WTC11 (cell line): ENCODE data around the gene CEBPE. TPM values are rescaled to one million over a fixed set of nuclear protein-coding genes. Genes with fewer than 3 reads are reported as not detected.
A peak's percentile ranks its signal among the peaks of the same experiment; 100 is the strongest.

ENCODE experiments used
- ATAC-seq: fragments of 200-7000 bp; cut with Tn5 transposase; 2 replicates; pipeline ENCODE4 v1.10.0; 2021; ENCODE audit warnings: mild to moderate bottlenecking, moderate library complexity
- CTCF ChIA-PET: fragments of 300-600 bp; sonication (Branson Sonifier 250); formaldehyde crosslinking; loops from one replicate; lab custom pipeline; 2021; ENCODE audit warnings: antibody characterized with exemption; lab: Charles Lee
- POLR2A ChIA-PET: fragments of 350-600 bp; sonication (Branson Sonifier 250); formaldehyde crosslinking; loops from one replicate; lab custom pipeline; 2021; ENCODE audit warnings: antibody characterized with exemption; lab: Charles Lee
- DNase-seq: peaks from one replicate; pipeline ENCODE4 v3.0.0; 2021; ENCODE audit warnings: low spot score
- H3K27ac Mint-ChIP-seq: 2 replicates; pipeline ENCODE4 v1.8.0; 2021; ENCODE audit warnings: mixed read lengths
- H3K27me3 Mint-ChIP-seq: 2 replicates; pipeline ENCODE4 v1.8.0; 2021; ENCODE audit warnings: low read depth, mild to moderate bottlenecking, moderate library complexity, mixed read lengths
- H3K36me3 Mint-ChIP-seq: 2 replicates; pipeline ENCODE4 v1.8.0; 2021; ENCODE audit warnings: mixed read lengths
- H3K4me1 Mint-ChIP-seq: 2 replicates; pipeline ENCODE4 v1.8.0; 2022; ENCODE audit warnings: mixed read lengths
- H3K4me3 Mint-ChIP-seq: 2 replicates; pipeline ENCODE4 v1.8.0; 2021; ENCODE audit warnings: mild to moderate bottlenecking, moderate library complexity, mixed read lengths
- H3K9me3 Mint-ChIP-seq: 2 replicates; pipeline ENCODE4 v1.8.0; 2021; ENCODE audit warnings: mixed read lengths
- CREB1 ChIP-seq: sonication (generic); formaldehyde crosslinking; IDR thresholded peaks from 2 replicates; pipeline ENCODE4 v1.8.0; 2023; ENCODE audit warnings: mild to moderate bottlenecking, missing genetic modification reagents
- FOXK1 ChIP-seq: sonication (generic); formaldehyde crosslinking; IDR thresholded peaks from 2 replicates; pipeline ENCODE4 v1.8.0; 2022; ENCODE audit warnings: mild to moderate bottlenecking, moderate library complexity, missing genetic modification reagents
- NFYB ChIP-seq: sonication (generic); formaldehyde crosslinking; conservative IDR thresholded peaks from 2 replicates; pipeline ENCODE4 v1.8.0; 2022; ENCODE audit warnings: low read depth, missing genetic modification reagents
- NR2C2 ChIP-seq: sonication (generic); formaldehyde crosslinking; IDR thresholded peaks from 2 replicates; pipeline ENCODE4 v1.8.0; 2022; ENCODE audit warnings: mild to moderate bottlenecking, missing genetic modification reagents
- OVOL2 ChIP-seq: fragments of 250-450 bp; sonication (Bioruptor Pico); IDR thresholded peaks from 2 replicates; pipeline ENCODE4 v1.9.0; 2021; ENCODE audit warnings: mild to moderate bottlenecking, borderline replicate concordance
- SP1 ChIP-seq: sonication (generic); formaldehyde crosslinking; conservative IDR thresholded peaks from 2 replicates; pipeline ENCODE4 v1.8.1; 2022; ENCODE audit warnings: missing genetic modification reagents
- ZNF138 ChIP-seq: sonication (generic); formaldehyde crosslinking; conservative IDR thresholded peaks from 2 replicates; pipeline ENCODE4 v1.8.1; 2022; ENCODE audit warnings: mild to moderate bottlenecking, moderate library complexity, missing genetic modification reagents
- ZNF219 ChIP-seq: sonication (generic); formaldehyde crosslinking; IDR thresholded peaks from 2 replicates; pipeline ENCODE4 v1.8.0; 2023; ENCODE audit warnings: missing genetic modification reagents, mild to moderate bottlenecking, borderline replicate concordance
- ZNF317 ChIP-seq: sonication (generic); formaldehyde crosslinking; IDR thresholded peaks from 2 replicates; pipeline ENCODE4 v1.8.1; 2023; ENCODE audit warnings: low read depth, mild to moderate bottlenecking, moderate library complexity, missing genetic modification reagents, borderline replicate concordance
- total RNA-seq: library from RNA; stranded (reverse); gene quantifications from 3 replicates; pipeline ENCODE4 v1.2.3, GENCODE V29; 2021
- TF ChIP-seq, protein P1 (sequence below): sonication (generic); formaldehyde crosslinking; IDR thresholded peaks from 2 replicates; pipeline ENCODE4 v1.8.0; 2023; ENCODE audit warnings: missing genetic modification reagents
- TF ChIP-seq, protein P2 (sequence below): fragments of 250-450 bp; sonication (Bioruptor Pico); IDR thresholded peaks from 2 replicates; pipeline ENCODE4 v1.8.0; 2021; ENCODE audit warnings: mild to moderate bottlenecking
- TF ChIP-seq, protein P3 (sequence below): sonication (generic); formaldehyde crosslinking; conservative IDR thresholded peaks from 2 replicates; pipeline ENCODE4 v1.8.1; 2022; ENCODE audit warnings: mild to moderate bottlenecking, missing genetic modification reagents
- TF ChIP-seq, protein P4 (sequence below): sonication (generic); formaldehyde crosslinking; IDR thresholded peaks from 2 replicates; pipeline ENCODE4 v1.8.1; 2022; ENCODE audit warnings: mild to moderate bottlenecking, moderate library complexity, missing genetic modification reagents
- TF ChIP-seq, protein P5 (sequence below): sonication (generic); formaldehyde crosslinking; IDR thresholded peaks from 2 replicates; pipeline ENCODE4 v1.8.0; 2022; ENCODE audit warnings: mild to moderate bottlenecking, missing genetic modification reagents
- TF ChIP-seq, protein P6 (sequence below): sonication (generic); formaldehyde crosslinking; IDR thresholded peaks from 2 replicates; pipeline ENCODE4 v1.8.1; 2023; ENCODE audit warnings: mild to moderate bottlenecking, missing genetic modification reagents
- TF ChIP-seq, protein P7 (sequence below): fragments of 250-450 bp; sonication (Bioruptor Pico); IDR thresholded peaks from 2 replicates; pipeline ENCODE4 v1.9.0; 2021; ENCODE audit warnings: moderate library complexity, mild to moderate bottlenecking, inconsistent platforms, borderline replicate concordance

CEBPE gene
- total RNA-seq, 1 experiment from 2014 or later: not detected

DNA sequence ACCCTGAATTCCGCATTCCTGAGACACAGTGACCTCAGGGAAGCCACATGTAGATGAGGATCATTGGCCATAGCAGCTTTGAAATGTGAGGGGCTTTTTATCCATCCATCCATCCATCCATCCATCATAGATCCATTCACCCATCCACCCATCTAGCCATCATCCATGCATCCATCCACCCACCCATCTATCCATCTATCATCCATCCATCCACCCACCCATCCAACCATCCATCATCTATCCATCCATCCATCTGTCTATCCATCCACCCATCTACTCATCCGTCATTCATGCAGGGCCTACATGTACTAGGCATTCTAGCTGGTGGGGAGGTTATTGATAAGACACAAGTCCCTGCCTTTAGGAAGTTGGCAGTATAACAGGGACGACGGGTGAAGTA, 27.9 kb upstream of the CEBPE start:
- Mint-ChIP-seq H3K4me1 (peaks cover 10% of the 10 kb centered on the region), H3K36me3 (peaks cover 73% of the 10 kb centered on the region), H3K4me3 (no peak overlapping the region), H3K9me3 (peaks cover 11% of the 10 kb centered on the region), H3K27ac (no peak overlapping the region), H3K27me3 (no peaks in the 10 kb centered on the region)
- DNase-seq: no peak
- TF ChIP-seq NR2C2 (CRISPR knock-in tag) (no peak), SP1 (no peak)
- TF ChIP-seq, protein P1, sequence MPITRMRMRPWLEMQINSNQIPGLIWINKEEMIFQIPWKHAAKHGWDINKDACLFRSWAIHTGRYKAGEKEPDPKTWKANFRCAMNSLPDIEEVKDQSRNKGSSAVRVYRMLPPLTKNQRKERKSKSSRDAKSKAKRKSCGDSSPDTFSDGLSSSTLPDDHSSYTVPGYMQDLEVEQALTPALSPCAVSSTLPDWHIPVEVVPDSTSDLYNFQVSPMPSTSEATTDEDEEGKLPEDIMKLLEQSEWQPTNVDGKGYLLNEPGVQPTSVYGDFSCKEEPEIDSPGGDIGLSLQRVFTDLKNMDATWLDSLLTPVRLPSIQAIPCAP (CRISPR knock-in tag): no peak
- POLR2A ChIA-PET: no interaction called here
- ATAC-seq: no peak
- CTCF ChIA-PET: interaction anchor here (2.5 kb wide), 1 partner anchor 26 kb away, joined by 11 read pairs; no protein-coding TSS in a partner anchor

DNA sequence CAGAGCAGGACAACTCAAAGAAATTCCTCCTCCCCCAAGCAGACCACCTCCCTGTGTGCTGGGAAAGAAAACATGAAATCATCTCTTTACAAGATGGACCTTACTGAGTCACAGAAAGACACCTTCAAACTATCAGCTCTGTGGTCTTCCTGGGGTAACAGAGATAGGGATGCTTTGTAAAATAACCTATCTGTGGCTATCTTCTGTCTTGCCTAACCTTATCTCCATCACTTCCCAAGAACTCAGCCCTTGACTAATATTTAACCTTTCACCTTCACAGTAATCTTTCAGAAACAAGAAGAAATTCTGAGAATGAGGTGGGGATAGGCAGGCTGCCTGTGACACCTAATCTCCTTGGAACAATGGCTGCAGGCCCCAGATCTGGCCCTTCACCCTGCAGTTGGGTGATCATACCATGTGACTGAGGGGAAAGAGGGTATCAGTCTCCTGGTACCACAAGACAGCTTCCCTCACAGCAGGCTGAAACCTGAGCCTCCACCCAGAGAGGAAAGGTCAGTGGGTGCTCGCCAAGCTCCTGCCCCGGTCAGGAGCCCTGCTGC, 27.4 kb upstream of the CEBPE start:
- DNase-seq: no peak
- ChIA-PET POLR2A (no interaction called here), CTCF (interaction anchor here (1.2 to 2.5 kb wide), 3 partner anchors 13 to 217 kb away, joined by 3 to 11 read pairs (median 3); no protein-coding TSS in a partner anchor)
- H3K9me3 Mint-ChIP-seq: peaks cover 11% of the 10 kb centered on the region
- H3K4me3 Mint-ChIP-seq: no peak overlapping the region
- H3K4me1 Mint-ChIP-seq: peaks cover 10% of the 10 kb centered on the region
- H3K27ac Mint-ChIP-seq: peak overlapping the region; percentile 75; the same call in 1 of the 2 replicates
- no peak for ATAC-seq
- H3K36me3 Mint-ChIP-seq: peaks cover 77% of the 10 kb centered on the region
- TF ChIP-seq ZNF219 (CRISPR knock-in tag) (no peak), FOXK1 (CRISPR knock-in tag) (no peak), ZNF317 (CRISPR knock-in tag) (no peak), NR2C2 (CRISPR knock-in tag) (no peak), ZNF138 (CRISPR knock-in tag) (no peak), NFYB (CRISPR knock-in tag) (no peak), OVOL2 (CRISPR knock-in tag) (no peak), CREB1 (no peak)
- TF ChIP-seq, protein P2, sequence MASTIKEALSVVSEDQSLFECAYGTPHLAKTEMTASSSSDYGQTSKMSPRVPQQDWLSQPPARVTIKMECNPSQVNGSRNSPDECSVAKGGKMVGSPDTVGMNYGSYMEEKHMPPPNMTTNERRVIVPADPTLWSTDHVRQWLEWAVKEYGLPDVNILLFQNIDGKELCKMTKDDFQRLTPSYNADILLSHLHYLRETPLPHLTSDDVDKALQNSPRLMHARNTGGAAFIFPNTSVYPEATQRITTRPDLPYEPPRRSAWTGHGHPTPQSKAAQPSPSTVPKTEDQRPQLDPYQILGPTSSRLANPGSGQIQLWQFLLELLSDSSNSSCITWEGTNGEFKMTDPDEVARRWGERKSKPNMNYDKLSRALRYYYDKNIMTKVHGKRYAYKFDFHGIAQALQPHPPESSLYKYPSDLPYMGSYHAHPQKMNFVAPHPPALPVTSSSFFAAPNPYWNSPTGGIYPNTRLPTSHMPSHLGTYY (CRISPR knock-in tag): no peak
- TF ChIP-seq, protein P3, sequence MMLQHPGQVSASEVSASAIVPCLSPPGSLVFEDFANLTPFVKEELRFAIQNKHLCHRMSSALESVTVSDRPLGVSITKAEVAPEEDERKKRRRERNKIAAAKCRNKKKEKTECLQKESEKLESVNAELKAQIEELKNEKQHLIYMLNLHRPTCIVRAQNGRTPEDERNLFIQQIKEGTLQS (CRISPR knock-in tag): no peak
- TF ChIP-seq, protein P4, sequence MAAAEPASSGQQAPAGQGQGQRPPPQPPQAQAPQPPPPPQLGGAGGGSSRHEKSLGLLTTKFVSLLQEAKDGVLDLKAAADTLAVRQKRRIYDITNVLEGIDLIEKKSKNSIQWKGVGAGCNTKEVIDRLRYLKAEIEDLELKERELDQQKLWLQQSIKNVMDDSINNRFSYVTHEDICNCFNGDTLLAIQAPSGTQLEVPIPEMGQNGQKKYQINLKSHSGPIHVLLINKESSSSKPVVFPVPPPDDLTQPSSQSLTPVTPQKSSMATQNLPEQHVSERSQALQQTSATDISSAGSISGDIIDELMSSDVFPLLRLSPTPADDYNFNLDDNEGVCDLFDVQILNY (CRISPR knock-in tag): no peak
- TF ChIP-seq, protein P5, sequence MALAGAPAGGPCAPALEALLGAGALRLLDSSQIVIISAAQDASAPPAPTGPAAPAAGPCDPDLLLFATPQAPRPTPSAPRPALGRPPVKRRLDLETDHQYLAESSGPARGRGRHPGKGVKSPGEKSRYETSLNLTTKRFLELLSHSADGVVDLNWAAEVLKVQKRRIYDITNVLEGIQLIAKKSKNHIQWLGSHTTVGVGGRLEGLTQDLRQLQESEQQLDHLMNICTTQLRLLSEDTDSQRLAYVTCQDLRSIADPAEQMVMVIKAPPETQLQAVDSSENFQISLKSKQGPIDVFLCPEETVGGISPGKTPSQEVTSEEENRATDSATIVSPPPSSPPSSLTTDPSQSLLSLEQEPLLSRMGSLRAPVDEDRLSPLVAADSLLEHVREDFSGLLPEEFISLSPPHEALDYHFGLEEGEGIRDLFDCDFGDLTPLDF (CRISPR knock-in tag): no peak
- TF ChIP-seq, protein P6, sequence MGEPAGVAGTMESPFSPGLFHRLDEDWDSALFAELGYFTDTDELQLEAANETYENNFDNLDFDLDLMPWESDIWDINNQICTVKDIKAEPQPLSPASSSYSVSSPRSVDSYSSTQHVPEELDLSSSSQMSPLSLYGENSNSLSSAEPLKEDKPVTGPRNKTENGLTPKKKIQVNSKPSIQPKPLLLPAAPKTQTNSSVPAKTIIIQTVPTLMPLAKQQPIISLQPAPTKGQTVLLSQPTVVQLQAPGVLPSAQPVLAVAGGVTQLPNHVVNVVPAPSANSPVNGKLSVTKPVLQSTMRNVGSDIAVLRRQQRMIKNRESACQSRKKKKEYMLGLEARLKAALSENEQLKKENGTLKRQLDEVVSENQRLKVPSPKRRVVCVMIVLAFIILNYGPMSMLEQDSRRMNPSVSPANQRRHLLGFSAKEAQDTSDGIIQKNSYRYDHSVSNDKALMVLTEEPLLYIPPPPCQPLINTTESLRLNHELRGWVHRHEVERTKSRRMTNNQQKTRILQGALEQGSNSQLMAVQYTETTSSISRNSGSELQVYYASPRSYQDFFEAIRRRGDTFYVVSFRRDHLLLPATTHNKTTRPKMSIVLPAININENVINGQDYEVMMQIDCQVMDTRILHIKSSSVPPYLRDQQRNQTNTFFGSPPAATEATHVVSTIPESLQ (CRISPR knock-in tag): no peak
- TF ChIP-seq, protein P7, sequence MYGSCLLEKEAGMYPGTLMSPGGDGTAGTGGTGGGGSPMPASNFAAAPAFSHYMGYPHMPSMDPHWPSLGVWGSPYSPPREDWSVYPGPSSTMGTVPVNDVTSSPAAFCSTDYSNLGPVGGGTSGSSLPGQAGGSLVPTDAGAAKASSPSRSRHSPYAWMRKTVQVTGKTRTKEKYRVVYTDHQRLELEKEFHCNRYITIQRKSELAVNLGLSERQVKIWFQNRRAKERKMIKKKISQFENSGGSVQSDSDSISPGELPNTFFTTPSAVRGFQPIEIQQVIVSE (CRISPR knock-in tag): no peak
- H3K27me3 Mint-ChIP-seq: no peaks in the 10 kb centered on the region
